GM12872 (cell line): ENCODE results near the gene TECR.

Experiments used
- TF ChIP-seq, protein P1 (sequence below): IDR thresholded peaks from 3 replicates; pipeline ENCODE4 v1.5.1; 2011; ENCODE audit warnings: low read depth, mild to moderate bottlenecking, low read length, moderate library complexity; ENCODE audit not compliant: insufficient read depth

TECR gene

DNA sequence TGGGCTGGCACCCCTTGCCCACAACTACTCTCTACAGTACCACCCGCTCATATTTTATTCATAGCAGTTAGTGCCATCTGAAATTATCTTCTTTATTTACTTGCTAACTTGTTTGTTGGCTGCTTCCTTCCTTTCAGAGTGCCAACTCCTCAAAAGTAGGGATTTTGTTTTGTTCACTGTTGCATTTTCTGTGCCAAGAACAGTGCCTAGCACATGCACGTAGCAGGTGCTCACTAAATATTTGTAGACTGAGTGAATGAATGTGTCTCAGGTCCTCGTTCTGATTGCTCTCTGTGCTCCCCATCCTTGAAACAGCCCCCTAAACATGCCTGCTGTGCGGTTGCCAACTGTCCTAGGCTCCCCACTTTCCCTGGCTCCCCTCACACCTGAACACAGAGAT lies 35.0 kb upstream of the TECR start:
- TF ChIP-seq, protein P1, sequence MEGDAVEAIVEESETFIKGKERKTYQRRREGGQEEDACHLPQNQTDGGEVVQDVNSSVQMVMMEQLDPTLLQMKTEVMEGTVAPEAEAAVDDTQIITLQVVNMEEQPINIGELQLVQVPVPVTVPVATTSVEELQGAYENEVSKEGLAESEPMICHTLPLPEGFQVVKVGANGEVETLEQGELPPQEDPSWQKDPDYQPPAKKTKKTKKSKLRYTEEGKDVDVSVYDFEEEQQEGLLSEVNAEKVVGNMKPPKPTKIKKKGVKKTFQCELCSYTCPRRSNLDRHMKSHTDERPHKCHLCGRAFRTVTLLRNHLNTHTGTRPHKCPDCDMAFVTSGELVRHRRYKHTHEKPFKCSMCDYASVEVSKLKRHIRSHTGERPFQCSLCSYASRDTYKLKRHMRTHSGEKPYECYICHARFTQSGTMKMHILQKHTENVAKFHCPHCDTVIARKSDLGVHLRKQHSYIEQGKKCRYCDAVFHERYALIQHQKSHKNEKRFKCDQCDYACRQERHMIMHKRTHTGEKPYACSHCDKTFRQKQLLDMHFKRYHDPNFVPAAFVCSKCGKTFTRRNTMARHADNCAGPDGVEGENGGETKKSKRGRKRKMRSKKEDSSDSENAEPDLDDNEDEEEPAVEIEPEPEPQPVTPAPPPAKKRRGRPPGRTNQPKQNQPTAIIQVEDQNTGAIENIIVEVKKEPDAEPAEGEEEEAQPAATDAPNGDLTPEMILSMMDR: no peak

DNA sequence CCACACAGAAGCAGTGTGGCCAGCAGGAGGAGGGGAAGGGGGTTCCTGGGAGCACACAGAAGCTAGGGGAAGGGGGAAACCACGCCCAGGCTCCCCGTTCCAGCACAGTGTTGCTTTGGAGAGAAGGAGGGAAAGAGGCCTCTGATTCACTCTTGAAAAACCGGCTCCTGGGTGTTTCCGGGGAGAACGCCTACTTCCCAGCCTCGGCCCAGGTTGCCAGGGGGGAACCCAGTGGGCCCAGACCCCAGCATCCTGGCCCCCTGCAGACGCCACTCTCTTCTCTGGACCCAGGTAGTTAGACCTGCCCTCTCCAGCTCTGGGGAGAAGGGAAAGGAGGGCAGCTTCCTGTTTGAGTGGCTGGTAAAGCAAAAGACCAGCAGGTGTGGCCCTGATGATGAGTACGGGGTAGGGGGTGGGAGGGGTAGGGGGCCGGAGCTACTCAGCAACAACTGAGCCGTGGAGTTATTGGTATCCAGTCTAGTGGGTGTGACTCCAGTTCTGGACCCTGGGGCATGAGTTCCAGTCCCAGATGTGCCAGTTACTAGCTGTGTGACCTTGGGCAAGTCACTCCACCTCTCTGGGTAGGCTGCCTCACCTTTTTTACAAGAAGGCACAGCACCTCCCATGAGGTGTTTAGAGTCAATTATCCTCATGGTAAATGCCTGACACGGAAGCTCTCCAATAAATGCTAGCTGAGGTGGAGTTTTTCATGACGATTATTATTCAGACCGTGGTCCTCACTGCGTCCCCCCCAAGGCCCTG lies 34.3 kb upstream of the TECR start:
- TF ChIP-seq, protein P1: no peak

DNA sequence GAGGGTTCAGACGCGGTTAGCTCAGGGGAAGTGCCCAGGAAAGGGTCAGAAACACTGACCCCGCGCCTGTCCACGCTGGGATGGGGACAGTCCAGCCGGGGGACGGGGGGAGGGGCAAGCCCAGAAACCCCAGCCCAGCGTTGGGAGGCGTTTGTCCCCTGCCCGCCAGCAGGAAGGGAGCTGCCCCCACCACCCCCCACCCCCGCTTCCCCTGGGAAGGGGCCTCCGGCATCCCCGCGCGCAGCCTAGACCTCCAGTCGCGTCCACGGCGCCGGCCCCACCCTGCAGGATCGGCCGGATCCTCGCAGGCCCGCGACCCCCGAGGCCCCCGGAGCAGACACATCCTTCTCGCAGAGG lies 33.7 kb upstream of the TECR start:
- TF ChIP-seq, protein P1: no peak

DNA sequence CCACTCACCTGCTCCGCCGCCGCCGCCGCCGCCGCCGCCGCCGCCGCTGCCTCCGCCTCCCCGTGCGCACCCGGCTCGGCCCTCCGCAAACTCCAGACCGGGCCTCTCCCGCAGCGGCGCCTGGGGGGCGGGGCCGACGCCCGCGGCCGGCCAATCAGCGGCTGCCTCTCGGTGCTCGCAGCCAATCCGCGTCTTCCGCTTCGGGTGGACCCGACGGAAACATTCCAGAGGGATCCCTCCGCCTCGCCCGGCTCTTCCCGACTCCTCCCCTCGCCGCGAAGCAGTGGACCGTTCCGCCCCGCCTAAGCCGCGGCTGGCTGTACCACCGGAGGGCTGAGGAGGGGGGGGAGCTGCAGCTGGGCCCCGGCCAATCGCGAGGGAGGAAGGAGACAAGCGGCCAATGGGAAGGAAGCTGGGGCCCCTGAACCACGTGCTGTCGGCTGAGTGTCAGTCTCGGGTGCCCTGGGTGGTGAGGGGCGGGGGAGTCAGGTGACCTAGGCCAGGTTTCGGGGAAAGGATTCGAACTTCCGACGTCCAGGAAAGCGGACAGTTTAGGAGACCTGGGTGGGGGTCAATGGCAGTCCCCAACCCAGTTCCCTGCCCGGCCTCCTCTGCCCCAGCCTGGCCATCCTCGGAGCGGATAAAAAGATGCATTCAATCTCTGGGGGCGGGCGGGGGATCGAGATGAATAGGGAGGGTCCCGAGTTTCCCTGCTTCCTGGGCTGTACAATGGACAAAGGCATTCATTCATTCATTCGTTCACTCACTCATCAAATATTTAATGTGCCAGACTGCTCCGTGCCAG lies 33.2 kb upstream of the TECR start, which contains the start of gene GIPC1:
GIPC1 (minus strand) TSS at position 99 of the 805 bp plus-strand sequence. CDS start 13,151 bp downstream, outside the sequence.
- TF ChIP-seq, protein P1: no peak

DNA sequence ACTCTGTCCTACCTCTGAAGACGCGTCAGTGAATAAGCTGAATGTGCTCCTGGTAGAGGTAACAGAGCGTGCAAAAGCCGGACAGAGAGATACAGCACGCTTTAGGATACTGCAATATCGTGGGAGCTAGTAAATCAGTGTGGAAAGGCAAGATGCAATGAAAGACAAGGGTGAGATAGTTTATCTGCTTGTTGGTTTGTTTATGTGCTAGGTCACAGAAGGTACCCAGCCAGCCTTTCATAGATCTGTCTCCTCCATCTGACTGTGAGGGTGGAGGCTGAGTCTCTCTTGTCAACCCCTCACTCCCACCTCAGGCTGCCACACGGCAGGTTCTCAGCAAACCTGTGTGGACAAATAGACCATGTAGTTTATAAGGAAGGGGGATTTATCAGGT lies 32.6 kb upstream of the TECR start:
- TF ChIP-seq, protein P1: no peak

DNA sequence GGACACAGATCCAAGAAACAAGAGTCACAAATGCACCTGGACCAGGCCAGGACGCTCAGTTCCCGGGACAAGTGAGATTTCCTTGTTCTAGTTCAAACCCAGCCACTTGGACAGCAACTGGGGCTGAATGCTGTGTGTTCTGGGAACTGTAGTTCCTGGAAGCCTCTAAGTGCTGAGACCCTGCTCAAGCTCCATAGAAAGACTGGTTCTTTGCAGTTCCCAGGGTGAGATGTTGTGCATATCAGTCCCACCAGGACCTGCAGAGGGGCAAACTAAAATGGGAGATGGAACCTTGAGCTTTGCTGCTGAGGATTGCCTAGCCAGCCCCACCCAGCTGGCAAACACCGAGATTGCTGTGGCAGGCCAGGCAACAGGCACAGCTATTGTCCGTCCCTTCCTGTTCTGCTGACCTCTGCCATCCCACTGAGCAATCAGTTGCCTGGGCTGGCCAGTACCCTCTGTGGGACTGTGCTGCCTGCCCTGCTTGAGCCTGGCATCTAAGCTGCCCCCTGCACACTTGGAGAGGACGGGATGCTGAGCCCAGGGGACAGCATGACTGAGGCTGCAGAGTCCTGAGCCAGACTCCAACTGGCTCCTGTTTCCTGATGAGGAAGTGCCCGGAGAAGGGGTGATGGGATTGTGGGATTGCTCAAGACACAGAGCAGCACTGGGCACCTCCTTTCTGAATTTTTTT lies 32.0 kb upstream of the TECR start:
- TF ChIP-seq, protein P1: no peak
